Renal cortical epithelial cell (primary cell): ENCODE measurements around the gene C1D. TPM values are rescaled to one million over a fixed set of nuclear protein-coding genes. Genes with fewer than 3 reads are reported as not detected.

Source experiments
- DNase-seq: peaks from one replicate; pipeline ENCODE4 v3.0.0-alpha.2; 2011; ENCODE audit warnings: low read depth
- total RNA-seq: library from RNA; depleted of rRNA; stranded (reverse); fragments of >200 nt; gene quantifications from 2 replicates; pipeline ENCODE4 v1.2.3, GENCODE V29; 2014

The C1D gene
- total RNA-seq, 1 donor from 2014 or later = 23.3 TPM

- DNase-seq = no peak
Observed at GRCh38 chr2:68059784-68060525, 2.8 kb downstream of the C1D start.

DNA sequence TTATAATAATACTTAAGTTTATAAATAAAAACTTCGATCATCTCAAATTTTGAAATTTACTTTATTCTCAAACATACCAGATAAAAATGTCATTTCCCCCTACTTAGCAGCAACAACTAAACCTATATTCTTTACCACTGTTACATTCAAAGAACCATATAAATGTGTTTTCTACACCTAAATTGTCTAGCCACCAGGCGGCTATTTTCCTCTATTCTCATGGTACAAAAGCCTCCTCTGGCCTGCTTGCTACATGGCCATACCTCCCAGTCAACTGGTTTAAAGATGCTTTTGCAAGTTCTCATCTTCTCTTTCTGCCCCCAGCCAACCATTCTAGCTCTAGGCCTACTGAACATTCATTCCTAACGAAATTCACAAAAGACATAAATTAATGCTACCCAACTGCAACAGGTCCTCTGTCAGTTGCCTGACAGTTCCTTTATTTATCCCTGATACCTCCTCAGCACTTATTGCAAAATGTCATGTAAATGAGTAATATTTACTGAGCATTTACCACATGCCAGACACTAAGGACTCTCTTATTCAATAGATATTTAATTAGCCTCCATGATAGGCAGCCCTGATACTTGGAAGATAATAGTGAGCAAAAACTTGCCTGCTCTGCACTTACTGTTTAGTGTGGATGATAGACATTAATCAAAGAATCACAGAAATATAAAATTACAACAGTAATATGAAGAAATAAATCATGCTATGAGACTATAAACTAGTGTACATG, 5.0 kb downstream of the C1D start:
- DNase-seq = no peak

DNA sequence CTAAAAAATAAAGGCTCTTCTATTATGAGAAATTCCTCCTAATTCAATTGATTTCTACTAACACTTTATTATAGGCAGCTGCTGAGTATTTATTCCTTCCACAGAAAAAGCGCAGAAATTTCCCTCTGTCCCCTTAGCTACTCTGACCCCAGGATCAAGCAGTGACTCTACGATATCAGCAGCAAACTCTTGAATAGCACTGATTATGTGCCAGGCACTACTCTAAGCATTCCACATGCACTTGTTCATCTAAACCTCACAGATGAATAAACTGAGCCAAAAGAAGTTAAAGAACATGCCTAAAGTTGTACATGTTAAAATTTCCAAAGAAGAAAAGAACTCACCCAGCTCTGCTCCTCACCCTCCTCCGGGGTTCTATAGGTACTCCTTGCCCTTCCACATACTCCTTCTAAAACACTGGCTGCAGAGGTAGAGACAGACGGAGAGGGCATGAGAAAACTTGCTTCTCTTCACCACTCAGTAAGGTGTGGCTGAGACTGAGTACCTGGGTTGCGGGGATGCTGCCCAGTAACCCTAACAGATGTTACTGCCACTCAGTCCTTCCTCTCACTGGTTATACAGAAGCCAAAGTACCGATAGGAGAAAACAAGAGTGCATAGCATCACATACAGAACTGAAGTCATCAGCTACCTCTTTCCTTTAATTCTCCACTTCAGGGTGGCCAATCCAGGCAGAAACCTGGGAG, 9.9 kb downstream of the C1D start:
- no peak for DNase-seq

GRCh38 chr2:68050353-68050752, 12.5 kb downstream of the C1D start:
- no peak for DNase-seq

DNA sequence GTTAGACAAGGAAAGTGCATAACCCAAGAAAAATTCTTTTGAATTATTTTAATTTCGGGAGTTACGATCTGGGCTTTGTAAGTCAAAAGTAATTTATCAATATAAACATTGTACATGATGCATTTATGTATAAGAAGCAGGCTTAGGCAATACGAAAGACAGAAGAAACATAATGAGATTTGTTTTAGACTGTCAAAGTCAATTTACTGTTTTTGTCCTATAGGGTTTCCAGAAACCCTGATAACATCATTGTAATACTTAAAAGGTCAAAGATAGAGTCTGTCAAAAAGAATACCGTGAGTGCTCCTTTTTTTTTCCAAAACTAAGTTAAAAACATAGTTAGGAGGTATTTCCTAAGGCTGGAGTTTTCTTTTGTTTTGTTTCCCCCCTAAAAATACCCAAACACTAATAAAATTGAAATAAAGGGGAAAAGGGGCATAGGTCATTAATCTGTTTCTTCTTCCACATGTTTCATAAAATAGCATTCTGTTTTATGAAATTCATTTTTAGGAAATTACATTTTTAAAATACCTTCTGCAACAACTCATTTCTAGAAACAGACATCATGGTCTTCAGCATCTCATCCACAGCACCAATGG, 16.1 kb downstream of the C1D start:
- no peak for DNase-seq

GRCh38 chr2:68046224-68046623, 16.6 kb downstream of the C1D start:
- no peak for DNase-seq

- DNase-seq = no peak
Observed at GRCh38 chr2:68045342-68045741, 17.5 kb downstream of the C1D start.

DNA sequence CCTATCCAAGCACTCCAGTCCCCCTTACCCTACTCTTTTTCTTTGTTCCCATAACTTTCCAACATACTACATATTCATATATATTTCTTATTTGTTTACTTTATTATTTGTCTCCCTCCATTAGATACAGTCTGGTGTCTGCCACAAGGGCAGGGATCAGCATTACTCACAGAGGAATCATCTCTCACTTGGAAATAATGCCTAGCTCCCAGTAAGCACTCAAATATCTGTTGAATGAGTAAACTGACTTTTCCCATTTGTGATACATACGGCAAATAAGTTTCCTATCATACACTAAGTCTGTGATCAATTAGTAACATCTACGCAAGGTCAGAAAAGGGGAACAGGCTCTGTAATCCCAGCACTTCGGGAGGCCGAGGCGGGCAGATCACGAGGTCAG, 18.7 kb downstream of the C1D start:
- DNase-seq = peak; percentile 28

DNA sequence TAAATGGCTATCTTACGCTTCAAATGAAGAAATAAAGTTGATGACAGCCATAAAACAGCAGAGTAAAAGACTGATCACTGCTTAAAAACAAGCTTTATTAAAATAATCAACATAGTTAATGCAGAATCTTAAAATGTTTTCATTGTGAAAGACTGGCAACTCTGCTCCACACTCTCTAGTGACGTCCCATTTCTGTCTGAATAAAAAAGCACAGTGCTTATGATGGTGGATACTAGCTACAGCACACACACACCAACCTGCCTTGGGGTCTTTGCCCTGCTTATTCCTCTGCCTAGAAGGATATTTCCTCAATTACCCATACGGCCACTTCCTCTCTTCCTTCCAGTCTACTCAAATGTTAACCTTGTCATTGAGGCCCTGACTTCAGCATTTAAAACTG, 19.1 kb downstream of the C1D start:
- no peak for DNase-seq

GRCh38 chr2:68043032-68043431, 19.8 kb downstream of the C1D start:
- no peak for DNase-seq

DNA sequence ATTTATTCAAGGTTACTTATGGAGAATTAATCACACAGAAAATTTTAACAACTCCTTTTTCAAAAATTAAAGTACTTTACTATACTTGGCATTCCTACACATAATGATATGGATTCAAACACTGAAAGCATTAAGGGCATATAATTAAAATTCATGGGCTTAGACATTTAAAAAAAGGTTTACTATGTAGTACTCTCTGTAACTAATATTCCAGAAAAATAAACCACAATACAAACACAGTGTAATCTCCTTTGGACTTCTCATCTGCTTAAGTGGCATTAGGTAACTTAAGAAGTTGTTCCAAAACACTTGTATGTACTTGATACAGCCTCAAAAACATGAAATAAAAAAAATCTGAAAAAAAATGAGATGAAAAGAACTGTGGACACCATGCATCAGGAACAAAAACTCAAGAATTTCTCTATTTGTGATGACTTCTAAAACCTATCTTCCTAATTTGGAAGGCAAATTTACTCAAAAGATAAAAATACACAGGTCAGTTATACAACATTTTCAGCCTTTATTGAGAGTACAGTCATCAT, 21.0 kb downstream of the C1D start:
- DNase-seq = no peak

DNA sequence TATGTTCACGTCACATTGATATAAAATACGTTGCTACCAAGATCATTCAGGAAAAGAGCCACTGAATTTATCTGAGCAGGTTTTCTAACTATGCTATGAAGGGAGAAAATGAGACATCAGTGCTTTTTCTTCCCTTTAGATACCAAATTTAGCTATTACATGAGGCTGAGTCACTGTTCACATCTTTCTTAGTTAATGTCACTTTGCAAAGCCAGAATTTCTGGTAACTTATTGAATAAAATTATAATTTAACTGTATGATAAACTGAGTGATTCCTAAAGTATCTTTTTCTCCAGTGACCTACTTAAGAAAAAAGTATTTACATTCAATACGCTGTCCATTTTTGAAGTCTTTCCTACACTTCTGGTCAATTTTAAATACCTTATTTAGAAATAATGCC, 22.7 kb downstream of the C1D start:
- no peak for DNase-seq

- peak; percentile 77 for DNase-seq
Observed at GRCh38 chr2:68039317-68039716, 23.5 kb downstream of the C1D start.

DNA sequence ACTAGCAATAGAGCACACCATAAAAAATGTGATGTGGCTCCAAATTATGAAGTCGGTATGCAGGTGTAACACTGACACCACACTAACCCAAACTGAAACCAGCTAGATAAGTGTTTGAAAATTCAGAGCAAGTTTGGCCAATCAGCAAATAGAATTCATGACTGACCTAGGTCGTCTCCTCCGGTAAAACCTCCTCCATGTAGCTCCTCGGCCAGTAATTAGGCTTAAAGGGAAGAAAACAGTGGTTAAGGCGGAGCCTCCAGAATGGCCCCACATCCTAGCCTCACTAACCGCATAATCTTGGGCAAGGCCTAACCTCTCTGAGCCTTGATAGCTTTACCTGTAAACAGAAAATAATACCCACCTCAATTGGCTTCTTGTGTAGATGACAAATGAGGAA, 30.1 kb downstream of the C1D start:
- no peak for DNase-seq

DNA sequence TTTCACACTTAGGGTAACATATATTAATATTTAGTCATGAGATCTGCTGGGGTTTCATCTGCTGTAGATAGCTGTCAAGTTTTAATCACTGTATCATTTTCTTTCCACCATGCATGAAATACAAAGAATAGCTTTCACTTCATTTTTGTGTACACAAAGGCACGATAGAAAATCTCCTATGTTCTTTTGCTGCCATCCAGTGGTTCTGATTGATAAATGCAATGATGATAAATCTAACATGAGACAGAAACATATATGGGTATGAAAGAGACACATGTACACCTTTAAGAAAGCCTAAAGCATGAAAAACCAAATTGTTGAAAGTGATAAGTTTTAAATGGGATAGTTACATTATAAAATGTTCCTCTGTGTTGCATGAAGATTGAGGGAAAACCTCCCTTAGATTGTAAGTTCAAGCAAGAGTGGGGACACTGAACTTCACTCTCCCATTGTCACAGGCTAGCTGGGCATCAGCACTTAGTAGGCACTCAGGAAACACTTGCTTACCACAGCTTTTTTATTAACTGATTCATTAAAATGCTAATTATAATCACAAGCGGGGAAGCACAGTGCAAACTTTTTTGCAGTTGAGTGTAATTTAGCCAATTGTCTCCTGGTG, 31.2 kb downstream of the C1D start:
- peak; percentile 65 for DNase-seq

GRCh38 chr2:68031043-68031442, 31.8 kb downstream of the C1D start:
- no peak for DNase-seq

GRCh38 chr2:68030529-68030928, 32.3 kb downstream of the C1D start:
- DNase-seq = no peak

- DNase-seq = no peak
Observed at GRCh38 chr2:68027959-68028358, 34.8 kb downstream of the C1D start.

GRCh38 chr2:68024450-68024849, 38.4 kb downstream of the C1D start:
- DNase-seq = no peak

DNA sequence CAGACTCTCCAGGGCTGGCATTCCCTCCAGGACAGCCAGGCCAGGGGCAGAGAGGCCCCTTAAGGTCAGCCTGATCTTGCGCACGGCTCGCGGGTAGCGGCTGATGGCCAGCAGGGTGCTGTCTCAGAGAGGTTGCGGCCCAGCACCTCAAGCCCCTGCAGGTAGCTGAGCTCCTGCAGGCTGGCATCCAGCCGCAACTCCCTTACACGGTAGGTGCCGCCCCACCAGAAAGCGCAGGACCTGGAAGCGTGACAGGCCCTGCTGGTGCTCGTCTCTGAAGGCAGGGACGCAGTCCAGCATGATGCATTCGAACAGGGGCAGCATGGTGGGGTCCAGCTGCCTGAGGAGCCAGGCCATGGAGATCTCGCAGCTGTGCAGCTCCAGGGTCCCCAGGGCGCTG, 38.9 kb downstream of the C1D start:
- DNase-seq = no peak

DNA sequence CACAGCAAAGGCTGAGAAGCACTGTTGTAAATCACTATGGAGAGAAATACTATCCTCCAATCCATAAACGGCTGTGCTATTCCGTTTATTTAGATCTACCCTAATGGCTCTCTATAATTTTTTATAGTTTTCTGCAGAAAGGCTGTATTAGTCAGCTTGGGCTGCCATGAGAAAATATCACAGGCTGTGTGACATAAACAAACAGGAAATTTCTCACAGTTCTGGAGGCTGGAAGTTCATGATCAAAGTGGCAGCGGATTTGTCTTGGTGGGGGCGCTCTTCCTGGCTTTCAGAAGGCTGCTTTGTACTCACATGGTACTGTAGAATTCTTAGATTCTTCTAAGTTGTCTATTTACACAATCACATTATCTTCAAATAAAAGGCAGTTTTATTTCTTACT, 44.1 kb downstream of the C1D start:
- DNase-seq = no peak

- no peak for DNase-seq
Observed at GRCh38 chr2:68009526-68009925, 53.3 kb downstream of the C1D start.
